HEK293 (cell line): ENCODE data around the gene MFSD11.

Experiments used
- CTCF ChIA-PET: fragments of 350-600 bp; formaldehyde crosslinking; extraction: SDS; loops from one replicate; lab custom pipeline; 2021; ENCODE audit warnings: antibody characterized with exemption; lab: Yijun Ruan, JAX
- POLR2A ChIA-PET: fragments of 300-600 bp; formaldehyde crosslinking; extraction: SDS; loops from one replicate; lab custom pipeline; 2020; ENCODE audit warnings: antibody characterized with exemption, inconsistent platforms; lab: Yijun Ruan, JAX
- H3K27ac ChIP-seq: fragments of 200-500 bp; sonication (Bioruptor generic); 2 replicates; pipeline ENCODE4 v1.5.1; 2014; ENCODE audit warnings: low read depth, low read length, control low read depth, inconsistent platforms; ENCODE audit errors: extremely low read depth
- H3K36me3 ChIP-seq, 2 experiments: fragments of 200-500 bp in 1 of 2; sonication (Bioruptor generic) in 1 of 2; 1 replicate in 1 of 2; 2 replicates in 1 of 2; pipeline ENCODE4 v1.5.1; 2014 to 2017; ENCODE audit warnings: inconsistent platforms in 2 of 2, low read length in 2 of 2; ENCODE audit not compliant: control insufficient read depth in 2 of 2, insufficient read depth in 1 of 2
- H3K4me1 ChIP-seq: fragments of 200-500 bp; sonication (Bioruptor generic); 2 replicates; pipeline ENCODE4 v1.5.1; 2014; ENCODE audit warnings: mild to moderate bottlenecking, low read length, inconsistent platforms; ENCODE audit not compliant: control insufficient read depth, insufficient read depth
- H3K4me3 ChIP-seq: 2 replicates; pipeline ENCODE4 v1.5.1; 2011; ENCODE audit warnings: low read depth, mild to moderate bottlenecking, control low read depth, low read length, moderate library complexity
- H3K9me3 ChIP-seq: fragments of 200-500 bp; sonication (Bioruptor generic); 2 replicates; pipeline ENCODE4 v1.5.1; 2014; ENCODE audit warnings: low read depth, low read length, inconsistent platforms; ENCODE audit not compliant: control insufficient read depth, insufficient read depth
- GLIS2 ChIP-seq: fragments of 450-650 bp; formaldehyde crosslinking; IDR thresholded peaks from 2 replicates; pipeline ENCODE4 v1.5.1; 2016; ENCODE audit warnings: missing biosample characterization, missing genetic modification characterization
- HIC1 ChIP-seq: fragments of 450-650 bp; formaldehyde crosslinking; IDR thresholded peaks from 2 replicates; pipeline ENCODE4 v1.5.1; 2016; ENCODE audit warnings: missing biosample characterization, missing genetic modification characterization
- PRDM10 ChIP-seq: fragments of 450-650 bp; formaldehyde crosslinking; IDR thresholded peaks from 2 replicates; pipeline ENCODE4 v1.5.1; 2016; ENCODE audit warnings: missing biosample characterization, missing genetic modification characterization
- SP3 ChIP-seq: fragments of 450-650 bp; formaldehyde crosslinking; IDR thresholded peaks from 2 replicates; pipeline ENCODE4 v1.5.1; 2016; ENCODE audit warnings: missing biosample characterization, missing genetic modification characterization
- SP7 ChIP-seq: fragments of 450-650 bp; formaldehyde crosslinking; IDR thresholded peaks from 2 replicates; pipeline ENCODE4 v1.5.1; 2016; ENCODE audit warnings: missing biosample characterization, missing genetic modification characterization
- ZBTB20 ChIP-seq: fragments of 450-650 bp; formaldehyde crosslinking; IDR thresholded peaks from 2 replicates; pipeline ENCODE4 v1.5.1; 2016; ENCODE audit warnings: missing biosample characterization, missing genetic modification characterization
- ZFP37 ChIP-seq: fragments of 450-650 bp; formaldehyde crosslinking; IDR thresholded peaks from 2 replicates; pipeline ENCODE4 v1.5.1; 2016; ENCODE audit warnings: missing biosample characterization, missing genetic modification characterization
- ZFP41 ChIP-seq: fragments of 450-650 bp; formaldehyde crosslinking; IDR thresholded peaks from 2 replicates; pipeline ENCODE4 v1.5.1; 2016; ENCODE audit warnings: missing biosample characterization, missing genetic modification characterization, borderline replicate concordance
- ZNF184 ChIP-seq: fragments of 450-650 bp; IDR thresholded peaks from 2 replicates; pipeline ENCODE4 v1.5.1; 2018; ENCODE audit warnings: missing biosample characterization, mild to moderate bottlenecking, missing genetic modification characterization
- ZNF23 ChIP-seq: fragments of 450-650 bp; formaldehyde crosslinking; IDR thresholded peaks from 2 replicates; pipeline ENCODE4 v1.5.1; 2016; ENCODE audit warnings: missing biosample characterization, missing genetic modification characterization, borderline replicate concordance
- ZNF266 ChIP-seq: fragments of 450-650 bp; formaldehyde crosslinking; IDR thresholded peaks from 2 replicates; pipeline ENCODE4 v1.5.1; 2016; ENCODE audit warnings: missing biosample characterization, missing genetic modification characterization, low read depth
- ZNF311 ChIP-seq: fragments of 450-650 bp; formaldehyde crosslinking; IDR thresholded peaks from 2 replicates; pipeline ENCODE4 v1.5.1; 2017; ENCODE audit warnings: missing biosample characterization, missing genetic modification characterization, borderline replicate concordance
- ZNF341 ChIP-seq: fragments of 450-650 bp; formaldehyde crosslinking; IDR thresholded peaks from 2 replicates; pipeline ENCODE4; 2016; ENCODE audit warnings: low read depth, missing biosample characterization, missing genetic modification characterization
- ZNF350 ChIP-seq: fragments of 450-650 bp; formaldehyde crosslinking; IDR thresholded peaks from 2 replicates; pipeline ENCODE4 v1.5.0; 2017; ENCODE audit warnings: missing biosample characterization, mild to moderate bottlenecking, missing genetic modification characterization
- ZNF391 ChIP-seq: fragments of 450-650 bp; formaldehyde crosslinking; IDR thresholded peaks from 2 replicates; pipeline ENCODE4 v1.5.1; 2016; ENCODE audit warnings: low read depth, missing biosample characterization, missing genetic modification characterization, borderline replicate concordance
- ZNF394 ChIP-seq: fragments of 450-650 bp; formaldehyde crosslinking; IDR thresholded peaks from 2 replicates; pipeline ENCODE4 v1.5.1; 2016; ENCODE audit warnings: missing biosample characterization, missing genetic modification characterization, mild to moderate bottlenecking, moderate library complexity, borderline replicate concordance
- ZNF626 ChIP-seq: fragments of 450-650 bp; sonication (Bioruptor Pico); formaldehyde crosslinking; IDR thresholded peaks from 2 replicates; pipeline ENCODE4 v1.5.1; 2018; ENCODE audit warnings: missing biosample characterization, missing genetic modification characterization, inconsistent platforms
- ZNF660 ChIP-seq: fragments of 450-650 bp; IDR thresholded peaks from 2 replicates; pipeline ENCODE4 v1.5.1; 2018; ENCODE audit warnings: missing biosample characterization, mild to moderate bottlenecking, missing genetic modification characterization
- ZNF701 ChIP-seq: fragments of 450-650 bp; formaldehyde crosslinking; IDR thresholded peaks from 2 replicates; pipeline ENCODE4 v1.5.1; 2016; ENCODE audit warnings: missing biosample characterization, missing genetic modification characterization
- ZNF704 ChIP-seq: fragments of 450-650 bp; formaldehyde crosslinking; IDR thresholded peaks from 2 replicates; pipeline ENCODE4 v1.5.1; 2016; ENCODE audit warnings: missing biosample characterization, missing genetic modification characterization
- ZNF707 ChIP-seq: fragments of 450-650 bp; formaldehyde crosslinking; IDR thresholded peaks from 2 replicates; pipeline ENCODE4 v1.5.1; 2016; ENCODE audit warnings: missing biosample characterization, missing genetic modification characterization
- ZNF837 ChIP-seq: fragments of 450-650 bp; formaldehyde crosslinking; IDR thresholded peaks from 2 replicates; pipeline ENCODE4 v1.5.1; 2016; ENCODE audit warnings: missing biosample characterization, missing genetic modification characterization
- TF ChIP-seq, protein P1 (sequence below): fragments of 450-650 bp; formaldehyde crosslinking; optimal IDR thresholded peaks from 2 replicates; pipeline ENCODE3; 2016; ENCODE audit warnings: missing biosample characterization, mild to moderate bottlenecking, missing genetic modification characterization
- TF ChIP-seq, protein P2 (sequence below): fragments of 450-650 bp; formaldehyde crosslinking; IDR thresholded peaks from 2 replicates; pipeline ENCODE4 v1.5.0; 2017; ENCODE audit warnings: missing biosample characterization, missing genetic modification characterization, borderline replicate concordance

MFSD11 gene

DNA sequence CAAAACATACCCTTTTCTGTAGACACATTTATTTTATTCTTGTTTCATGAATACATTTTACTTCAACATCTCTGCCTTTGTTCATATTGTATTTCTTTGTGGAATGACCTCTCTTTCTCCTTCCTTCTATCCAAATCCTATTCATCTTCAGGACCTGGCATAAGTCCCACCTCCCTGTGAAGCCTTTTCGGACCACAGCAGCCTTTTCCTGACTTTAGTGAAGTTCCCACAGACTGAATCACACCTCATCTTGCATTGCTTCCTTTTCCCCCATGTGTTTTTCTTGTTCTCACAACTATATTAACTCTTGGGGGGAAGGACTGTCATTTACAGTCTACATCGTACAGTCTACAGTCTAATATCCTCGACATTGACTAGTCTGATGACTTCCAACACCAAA, 58.2 kb downstream of the MFSD11 start:
- CTCF ChIA-PET = interaction anchor here (0.7 kb wide), 1 partner anchor 273 kb away, joined by 4 read pairs; no protein-coding TSS in a partner anchor
- POLR2A ChIA-PET = no interaction called here
- Histone ChIP-seq H3K36me3 (no peaks in the 10 kb centered on the region; a peak in 1 of 3 replicates), H3K4me1 (peaks cover 8% of the 10 kb centered on the region)
- TF ChIP-seq PRDM10 (no peak), ZNF837 (tag by site-specific recombination) (no peak), ZNF23 (tag by site-specific recombination) (no peak), ZNF626 (no peak), ZNF266 (tag by site-specific recombination) (no peak), SP3 (tag by site-specific recombination) (no peak), ZNF391 (tag by site-specific recombination) (no peak), ZNF184 (no peak), ZNF704 (tag by site-specific recombination) (no peak), ZNF311 (tag by site-specific recombination) (no peak)
- TF ChIP-seq, all 188 proteins: peak for 0
- H3K9me3 ChIP-seq = no peaks in the 10 kb centered on the region
- H3K27ac ChIP-seq = no peak overlapping the region
- no peak overlapping the region for H3K4me3 ChIP-seq

DNA sequence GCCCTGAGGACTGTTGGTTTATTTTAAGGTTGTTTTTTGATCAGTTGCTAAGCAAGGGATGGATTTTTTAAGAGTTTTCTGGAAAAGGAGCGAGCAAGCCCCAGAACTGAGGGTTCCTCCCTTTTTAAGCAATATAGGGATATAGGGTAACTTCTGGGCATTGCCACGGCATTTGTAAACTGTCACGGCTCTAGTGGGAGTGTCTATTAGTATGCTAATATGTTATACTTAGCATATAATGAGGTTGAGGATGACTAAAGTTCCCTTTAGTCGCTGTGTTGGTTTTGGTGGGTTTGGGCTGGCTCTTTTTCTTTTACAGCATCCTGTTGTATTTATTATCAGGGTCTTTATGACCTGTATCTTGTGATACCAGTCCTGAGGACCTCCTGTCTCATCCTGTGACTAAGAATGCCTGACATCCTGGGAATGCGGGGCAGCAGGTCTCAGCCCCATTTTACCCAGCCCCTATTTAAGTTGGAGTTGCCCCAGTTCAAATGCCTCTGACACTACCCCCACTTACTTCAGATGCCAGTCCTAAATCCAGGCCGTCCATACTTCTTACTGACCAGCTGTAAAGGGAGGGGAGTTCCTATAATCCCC, 59.4 kb downstream of the MFSD11 start:
- Histone ChIP-seq H3K36me3 (no peaks in the 10 kb centered on the region; a peak in 1 of 3 replicates), H3K9me3 (no peaks in the 10 kb centered on the region), H3K27ac (no peak overlapping the region), H3K4me3 (no peak overlapping the region), H3K4me1 (no peaks in the 10 kb centered on the region)
- ChIA-PET POLR2A (interaction anchor here (0.6 kb wide), 1 partner anchor 478 kb away, joined by 3 read pairs; no protein-coding TSS in a partner anchor), CTCF (interaction anchor here (0.8 kb wide), 1 partner anchor 17 kb away, joined by 3 read pairs; no protein-coding TSS in a partner anchor)
- no peak for TF ChIP-seq ZNF707 (tag by site-specific recombination)
- TF ChIP-seq ZFP41 (tag by site-specific recombination) = no peak
- TF ChIP-seq ZNF394 (tag by site-specific recombination) = no peak
- no peak for TF ChIP-seq ZFP37 (tag by site-specific recombination)
- TF ChIP-seq ZNF701 (tag by site-specific recombination) = no peak
- no peak for TF ChIP-seq SP7 (tag by site-specific recombination)
- TF ChIP-seq, protein P1, sequence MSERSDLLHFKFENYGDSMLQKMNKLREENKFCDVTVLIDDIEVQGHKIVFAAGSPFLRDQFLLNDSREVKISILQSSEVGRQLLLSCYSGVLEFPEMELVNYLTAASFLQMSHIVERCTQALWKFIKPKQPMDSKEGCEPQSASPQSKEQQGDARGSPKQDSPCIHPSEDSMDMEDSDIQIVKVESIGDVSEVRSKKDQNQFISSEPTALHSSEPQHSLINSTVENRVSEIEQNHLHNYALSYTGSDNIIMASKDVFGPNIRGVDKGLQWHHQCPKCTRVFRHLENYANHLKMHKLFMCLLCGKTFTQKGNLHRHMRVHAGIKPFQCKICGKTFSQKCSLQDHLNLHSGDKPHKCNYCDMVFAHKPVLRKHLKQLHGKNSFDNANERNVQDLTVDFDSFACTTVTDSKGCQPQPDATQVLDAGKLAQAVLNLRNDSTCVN (tag by site-specific recombination) = no peak
- no peak for TF ChIP-seq ZNF350 (tag by site-specific recombination)
- TF ChIP-seq GLIS2 (tag by site-specific recombination) = no peak
- TF ChIP-seq, protein P2, sequence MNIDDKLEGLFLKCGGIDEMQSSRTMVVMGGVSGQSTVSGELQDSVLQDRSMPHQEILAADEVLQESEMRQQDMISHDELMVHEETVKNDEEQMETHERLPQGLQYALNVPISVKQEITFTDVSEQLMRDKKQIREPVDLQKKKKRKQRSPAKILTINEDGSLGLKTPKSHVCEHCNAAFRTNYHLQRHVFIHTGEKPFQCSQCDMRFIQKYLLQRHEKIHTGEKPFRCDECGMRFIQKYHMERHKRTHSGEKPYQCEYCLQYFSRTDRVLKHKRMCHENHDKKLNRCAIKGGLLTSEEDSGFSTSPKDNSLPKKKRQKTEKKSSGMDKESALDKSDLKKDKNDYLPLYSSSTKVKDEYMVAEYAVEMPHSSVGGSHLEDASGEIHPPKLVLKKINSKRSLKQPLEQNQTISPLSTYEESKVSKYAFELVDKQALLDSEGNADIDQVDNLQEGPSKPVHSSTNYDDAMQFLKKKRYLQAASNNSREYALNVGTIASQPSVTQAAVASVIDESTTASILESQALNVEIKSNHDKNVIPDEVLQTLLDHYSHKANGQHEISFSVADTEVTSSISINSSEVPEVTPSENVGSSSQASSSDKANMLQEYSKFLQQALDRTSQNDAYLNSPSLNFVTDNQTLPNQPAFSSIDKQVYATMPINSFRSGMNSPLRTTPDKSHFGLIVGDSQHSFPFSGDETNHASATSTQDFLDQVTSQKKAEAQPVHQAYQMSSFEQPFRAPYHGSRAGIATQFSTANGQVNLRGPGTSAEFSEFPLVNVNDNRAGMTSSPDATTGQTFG (tag by site-specific recombination) = no peak
- TF ChIP-seq ZNF311 (tag by site-specific recombination) = no peak
- no peak for TF ChIP-seq ZNF341
- TF ChIP-seq ZNF660 (tag by site-specific recombination) = no peak
- TF ChIP-seq HIC1 (tag by site-specific recombination) = no peak
- no peak for TF ChIP-seq ZBTB20 (tag by site-specific recombination)
